NCI-H82 treated with DMSO at 0.1 percent for 48 hours (cell line): ENCODE data around the gene PPL.

ENCODE experiments used
- DNase-seq: peaks from one replicate; lab custom pipeline; 2025; ENCODE audit not compliant: unreplicated experiment; lab: John Stamatoyannopoulos, UW

The PPL gene

DNA sequence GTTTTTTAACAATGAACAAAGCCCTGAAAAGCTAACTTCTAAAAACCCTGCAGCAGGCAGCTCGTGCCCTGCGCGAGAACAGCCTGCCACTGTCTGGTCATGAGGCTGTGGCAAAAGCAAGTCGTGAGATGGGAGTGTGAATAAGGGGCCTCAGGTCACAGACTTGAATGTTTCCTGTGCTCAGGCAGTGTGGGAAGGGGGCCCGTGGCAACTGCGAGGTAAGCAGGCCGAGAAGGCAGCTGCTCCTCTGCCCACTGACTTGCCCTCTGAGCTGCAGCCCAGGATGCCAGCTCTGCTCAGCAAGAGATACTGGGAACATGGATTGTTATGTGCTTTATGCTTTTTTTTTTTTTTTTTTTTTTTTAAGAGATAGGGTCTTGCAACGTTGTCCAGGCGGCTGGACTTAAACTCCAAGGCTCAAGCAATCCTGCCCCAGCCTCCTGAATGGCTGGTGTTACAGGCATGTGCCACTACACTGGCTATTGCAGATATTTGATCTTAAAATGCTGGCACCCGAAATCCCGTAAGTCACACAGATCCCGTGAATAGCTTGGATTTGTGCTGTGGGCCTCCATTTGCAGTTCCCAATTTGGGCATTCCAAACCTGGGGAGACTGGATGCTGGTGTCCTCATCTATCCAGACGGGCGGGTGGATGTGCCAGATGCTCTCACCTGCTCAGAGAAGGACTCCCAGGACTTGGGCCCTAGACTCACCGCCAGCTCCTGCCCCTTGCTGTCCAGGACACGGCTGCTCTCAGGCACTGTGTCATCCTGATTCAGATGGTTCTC is 45.7 kb downstream of the PPL start:
- DNase-seq: no peak

GRCh38 chr16:4890686-4891085 is 46.3 kb downstream of the PPL start:
- DNase-seq: no peak

GRCh38 chr16:4890026-4890425 is 46.9 kb downstream of the PPL start:
- DNase-seq: no peak

DNA sequence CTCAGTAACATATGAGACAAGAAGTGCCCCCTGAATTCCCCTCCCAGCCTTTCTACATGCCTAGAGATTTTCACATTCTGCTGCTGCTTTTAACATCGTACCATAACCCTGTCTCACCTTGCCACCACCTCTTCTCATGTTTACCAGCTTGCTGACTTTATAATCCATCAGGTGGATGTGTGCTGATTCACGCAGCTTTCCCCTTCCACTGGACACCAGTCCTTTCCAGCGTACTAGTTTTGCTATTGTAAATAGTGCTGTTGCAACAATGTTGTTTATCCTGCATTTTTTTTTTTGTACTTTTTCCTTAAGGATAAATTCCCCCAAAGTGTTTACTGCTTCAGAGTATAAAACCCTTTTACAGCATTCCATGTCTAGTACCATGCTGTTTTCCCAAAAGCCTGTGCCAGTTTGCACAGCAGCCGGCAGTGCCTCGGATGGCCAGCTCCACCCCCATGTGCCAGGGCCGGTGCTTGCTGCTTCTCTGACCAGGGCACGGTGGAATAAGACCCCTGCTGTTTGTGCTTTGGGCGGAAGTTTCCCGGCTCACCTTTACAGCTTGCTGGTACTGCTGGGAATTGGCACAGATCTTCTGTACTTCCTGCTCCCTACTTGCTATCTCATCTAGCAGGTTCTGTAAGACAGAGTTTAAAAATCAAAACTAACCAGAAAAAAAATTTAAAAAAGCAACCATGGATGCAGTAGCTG is 48.4 kb downstream of the PPL start:
- DNase-seq: no peak

DNA sequence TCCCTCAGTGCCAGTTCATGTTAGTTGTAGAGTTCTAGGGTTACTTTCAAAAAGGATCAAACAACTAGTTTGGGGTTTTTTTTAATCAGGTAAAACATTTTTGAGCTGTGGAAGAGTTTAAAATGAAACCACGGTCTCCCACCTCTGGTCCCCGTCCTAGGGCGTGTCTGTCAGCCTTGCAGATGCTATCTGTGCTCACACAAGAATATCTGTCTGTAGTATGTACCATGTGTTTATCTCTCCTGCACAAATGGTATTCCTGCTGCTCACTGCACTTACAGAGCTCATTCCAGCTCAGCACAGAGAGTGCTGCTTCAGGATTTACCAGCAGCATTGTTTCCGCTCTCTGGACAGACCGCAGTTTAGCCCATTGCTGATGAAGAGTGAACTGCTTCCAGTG is 50.8 kb downstream of the PPL start:
- no peak for DNase-seq

- DNase-seq: no peak
Observed at GRCh38 chr16:4884972-4885874, 51.7 kb downstream of the PPL start.

DNA sequence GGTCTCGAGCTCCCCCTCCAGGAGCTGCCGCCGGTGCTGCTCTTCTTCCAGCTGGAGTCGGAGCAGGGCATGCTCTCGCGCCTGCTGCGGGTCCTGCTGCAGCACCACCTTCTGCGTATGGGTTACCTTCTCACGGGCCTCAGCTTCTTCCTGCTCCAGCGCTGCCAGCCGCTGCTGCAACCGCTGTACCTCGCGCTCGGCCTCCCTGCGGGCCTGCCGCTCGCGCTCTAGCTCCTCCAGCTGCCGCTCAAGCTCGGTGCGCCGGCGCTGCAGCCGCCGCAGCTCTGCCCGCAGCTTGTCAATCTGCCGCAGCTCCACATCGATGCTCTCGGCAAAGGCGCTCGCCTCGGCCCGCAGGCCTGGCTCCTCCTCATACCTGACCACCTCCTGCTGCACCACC is 52.7 kb downstream of the PPL start:
- DNase-seq: no peak

DNA sequence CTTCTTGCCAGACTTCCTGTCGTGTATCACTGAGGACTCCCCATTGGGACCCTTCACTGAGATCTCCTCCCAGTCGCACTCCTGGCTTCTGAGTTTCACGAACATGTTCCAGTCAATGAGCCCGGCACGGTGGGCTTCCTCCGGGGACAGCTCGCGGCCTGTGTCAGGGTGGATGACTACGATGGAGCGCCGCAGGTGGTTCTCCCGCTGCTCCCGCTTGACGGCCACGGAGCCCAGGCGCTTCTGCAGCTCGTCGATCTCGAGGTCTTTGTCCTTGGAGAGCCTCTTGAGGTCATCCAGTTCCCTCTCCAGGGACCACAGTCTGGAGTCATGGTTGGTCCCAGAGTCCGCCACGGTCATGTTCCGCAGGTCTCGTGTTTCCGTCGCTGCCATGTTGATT is 53.4 kb downstream of the PPL start:
- DNase-seq: no peak

DNA sequence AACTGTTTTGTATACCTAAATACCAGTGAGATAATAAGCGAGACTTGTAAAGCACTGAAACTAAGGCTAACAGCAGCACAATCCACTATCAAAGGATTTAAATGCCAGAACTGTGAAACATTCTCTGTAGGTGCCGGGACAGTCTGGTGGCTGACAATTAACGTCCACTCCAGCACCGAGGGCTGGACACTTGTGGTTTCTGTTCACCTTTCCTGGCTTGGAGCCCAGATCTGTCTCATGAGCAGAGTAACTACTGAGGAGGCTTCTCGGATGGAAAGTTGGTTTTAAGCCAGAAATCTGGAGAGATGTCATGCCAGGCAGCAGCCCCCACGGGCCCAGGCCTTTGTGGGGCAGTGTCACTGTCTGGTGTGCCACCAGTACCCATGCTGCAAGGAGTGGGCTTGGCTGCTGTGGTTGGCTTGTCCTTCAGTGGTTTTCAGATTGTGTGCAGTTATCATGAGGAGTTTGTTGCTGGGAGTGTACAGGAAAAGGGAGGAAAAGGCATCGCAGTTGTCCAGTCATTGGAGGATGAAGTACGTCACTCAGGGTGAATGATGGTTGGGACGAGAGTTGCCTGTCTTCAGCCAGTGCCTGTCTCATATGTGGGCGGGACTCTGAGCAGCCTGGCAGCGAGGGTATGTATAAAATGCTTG is 54.2 kb downstream of the PPL start:
- DNase-seq: no peak

GRCh38 chr16:4882000-4882632 is 54.8 kb downstream of the PPL start:
- DNase-seq: no peak

DNA sequence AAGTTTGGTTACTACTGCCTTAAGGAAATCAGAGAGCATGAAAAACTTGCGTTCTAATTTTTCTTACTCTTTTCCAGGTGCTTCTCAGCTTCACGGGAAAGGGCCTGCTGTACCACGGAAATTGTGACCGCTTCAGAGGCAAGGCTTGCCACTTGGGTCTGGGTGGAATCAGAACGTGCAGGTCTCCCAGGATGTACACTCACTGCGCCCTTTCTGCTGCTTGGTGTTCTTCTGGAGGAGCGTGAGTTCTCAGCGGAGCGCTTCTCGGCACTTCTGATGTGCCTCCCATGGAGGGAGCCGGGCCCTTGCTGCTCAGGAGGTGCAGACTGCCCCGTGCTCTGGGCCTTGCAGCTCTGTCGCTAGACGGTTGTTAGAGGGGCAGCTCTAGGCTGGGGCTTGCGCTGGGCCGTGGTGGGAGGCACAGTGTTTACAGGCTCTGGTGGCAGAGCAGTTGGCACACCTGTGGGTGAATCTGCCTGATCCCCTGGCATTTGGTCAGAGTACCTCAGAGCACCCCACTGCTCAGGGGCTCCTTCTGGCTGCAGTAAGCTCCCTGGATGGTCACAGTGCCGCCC is 56.9 kb downstream of the PPL start:
- no peak for DNase-seq

GRCh38 chr16:4879049-4879448 is 57.9 kb downstream of the PPL start:
- no peak for DNase-seq

DNA sequence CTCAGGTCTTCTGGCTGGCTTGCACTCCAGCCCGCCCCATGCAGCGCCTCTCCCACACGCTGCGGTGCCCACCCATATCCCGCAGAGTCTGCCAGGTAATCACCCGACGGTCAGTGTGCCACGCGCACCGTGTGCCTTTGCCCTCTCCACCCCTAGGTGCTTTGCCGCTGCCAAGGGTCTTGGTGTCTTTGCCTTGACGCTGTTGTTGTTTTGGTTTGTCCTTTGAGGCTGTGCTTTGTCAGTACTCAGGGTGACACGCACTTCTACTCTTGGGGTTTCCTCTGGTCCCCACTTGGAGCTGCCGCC is 59.6 kb downstream of the PPL start:
- DNase-seq: no peak

GRCh38 chr16:4876646-4877379 is 60.1 kb downstream of the PPL start:
- DNase-seq: no peak

DNA sequence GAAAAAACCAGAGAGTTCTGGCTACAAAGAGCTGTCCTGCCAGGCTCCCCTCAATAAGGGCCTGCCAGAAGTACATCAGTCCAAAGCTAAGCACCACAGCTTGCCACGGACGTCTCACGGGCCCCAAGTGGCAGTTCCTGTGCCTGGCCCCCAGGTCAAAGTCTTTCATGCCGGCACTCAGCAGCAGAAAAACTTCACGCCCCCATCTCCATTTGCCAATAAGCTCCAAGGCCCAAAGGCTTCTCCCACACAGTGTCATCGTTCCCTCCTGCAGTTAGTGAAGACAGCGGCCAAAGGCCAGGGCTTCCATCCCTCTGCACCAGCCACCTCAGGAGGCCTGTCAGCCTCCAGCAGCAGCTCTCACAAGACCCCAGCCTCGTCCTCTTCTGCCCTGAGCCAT is 62.3 kb downstream of the PPL start:
- no peak for DNase-seq

DNA sequence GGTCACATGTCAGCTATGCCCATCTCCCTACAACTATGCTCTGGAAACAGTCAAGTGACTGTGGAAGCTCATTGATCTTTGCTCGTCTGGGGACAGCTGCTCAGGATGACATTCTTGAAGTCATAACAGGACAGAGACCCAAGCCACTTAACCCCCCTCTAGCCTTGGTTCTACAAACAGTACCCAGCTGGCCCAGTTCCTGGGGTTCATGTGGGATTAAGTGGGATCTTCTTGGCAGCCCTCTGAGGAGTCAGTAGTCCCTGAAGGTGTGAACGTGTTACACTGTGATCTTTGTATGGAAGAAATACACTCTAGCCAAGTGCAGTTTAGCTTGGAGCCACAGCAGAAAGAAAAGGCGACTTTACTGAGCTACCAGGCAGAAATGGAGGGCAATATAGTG is 63.9 kb downstream of the PPL start:
- DNase-seq: no peak

DNA sequence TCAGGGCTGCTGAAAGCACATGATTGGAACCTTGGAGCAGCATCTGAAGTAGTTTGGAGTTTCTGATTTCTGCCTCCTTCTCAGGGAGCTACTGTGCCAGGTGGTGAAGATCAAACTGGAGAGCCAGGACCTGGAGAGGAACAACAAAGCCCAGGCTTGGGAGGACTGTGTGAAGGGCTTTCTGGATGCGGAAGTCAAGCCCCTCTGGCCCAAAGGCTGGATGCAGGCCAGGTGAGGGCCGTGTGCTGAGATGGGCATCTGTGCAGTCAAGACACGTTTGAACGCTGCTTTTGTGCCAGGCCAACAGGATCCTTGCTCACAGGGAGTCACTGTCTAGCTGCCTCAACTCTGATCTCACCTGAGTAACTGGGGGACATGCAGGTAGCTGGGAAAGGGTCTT is 65.9 kb downstream of the PPL start:
- DNase-seq: no peak

- no peak for DNase-seq
Observed at GRCh38 chr16:4870138-4870671, 66.7 kb downstream of the PPL start.

DNA sequence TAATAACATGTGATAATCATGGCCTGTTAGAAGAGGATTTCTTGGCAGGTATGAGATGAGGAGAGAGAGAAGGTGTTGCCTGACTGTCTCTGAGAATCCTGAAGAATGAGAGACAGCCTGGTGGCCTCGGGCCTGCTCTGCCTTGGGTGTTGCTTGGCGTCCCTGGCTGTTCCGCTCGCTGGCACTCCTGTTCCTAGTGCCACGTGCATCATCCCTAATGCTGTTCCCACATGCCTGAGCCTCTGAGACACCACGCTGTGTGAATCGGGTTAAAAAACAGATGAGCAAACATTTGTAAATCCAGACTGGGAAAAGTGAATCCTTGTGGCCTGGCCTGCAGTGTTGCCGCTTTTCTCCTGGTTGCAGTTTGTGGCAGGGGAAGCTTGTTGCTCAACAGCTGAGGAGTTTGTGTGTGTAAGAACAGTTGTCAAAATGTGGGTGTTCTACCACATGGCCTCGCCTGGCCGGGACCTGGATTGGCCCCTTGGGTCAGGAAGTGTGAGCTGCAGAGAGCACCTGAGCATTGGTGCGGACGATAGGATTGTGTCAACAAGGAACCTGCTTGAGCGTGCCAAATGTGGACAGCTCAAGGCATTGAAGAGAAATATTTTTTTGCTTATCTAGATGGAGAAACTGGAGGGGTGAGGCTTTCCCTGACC is 67.7 kb downstream of the PPL start:
- no peak for DNase-seq
